HL-60 (cell line): ENCODE data around the gene TMEM130.

Source experiments
- CTCF ChIP-seq: IDR thresholded peaks from one replicate; pipeline ENCODE4 v1.5.1; 2011; ENCODE audit warnings: low read length, control low read depth, inconsistent platforms; ENCODE audit not compliant: insufficient read depth
- GABPA ChIP-seq: IDR thresholded peaks from 2 replicates; pipeline ENCODE4 v1.6.1; 2012; ENCODE audit warnings: low read depth
- POLR2AphosphoS5 ChIP-seq: IDR thresholded peaks from 2 replicates; pipeline ENCODE4 v1.6.1; 2012; ENCODE audit warnings: low read depth
- REST ChIP-seq: IDR thresholded peaks from 2 replicates; pipeline ENCODE4 v1.6.1; 2012; ENCODE audit warnings: low read depth; ENCODE audit not compliant: insufficient replicate concordance
- SPI1 ChIP-seq: IDR thresholded peaks from 2 replicates; pipeline ENCODE4 v1.6.1; 2012; ENCODE audit warnings: low read depth, mild to moderate bottlenecking, borderline replicate concordance

GRCh38 chr7:98836811-98837629 lies 32.8 kb downstream of the TMEM130 start:
- peak; percentile 45 for TF ChIP-seq CTCF
- no peak for TF ChIP-seq POLR2AphosphoS5
- no peak for TF ChIP-seq REST
- TF ChIP-seq GABPA = no peak
- no peak for TF ChIP-seq SPI1
